ENCODE results near the gene KIF5A.
A peak's percentile ranks its signal among the peaks of the same experiment; 100 is the strongest.

The KIF5A gene

DNA sequence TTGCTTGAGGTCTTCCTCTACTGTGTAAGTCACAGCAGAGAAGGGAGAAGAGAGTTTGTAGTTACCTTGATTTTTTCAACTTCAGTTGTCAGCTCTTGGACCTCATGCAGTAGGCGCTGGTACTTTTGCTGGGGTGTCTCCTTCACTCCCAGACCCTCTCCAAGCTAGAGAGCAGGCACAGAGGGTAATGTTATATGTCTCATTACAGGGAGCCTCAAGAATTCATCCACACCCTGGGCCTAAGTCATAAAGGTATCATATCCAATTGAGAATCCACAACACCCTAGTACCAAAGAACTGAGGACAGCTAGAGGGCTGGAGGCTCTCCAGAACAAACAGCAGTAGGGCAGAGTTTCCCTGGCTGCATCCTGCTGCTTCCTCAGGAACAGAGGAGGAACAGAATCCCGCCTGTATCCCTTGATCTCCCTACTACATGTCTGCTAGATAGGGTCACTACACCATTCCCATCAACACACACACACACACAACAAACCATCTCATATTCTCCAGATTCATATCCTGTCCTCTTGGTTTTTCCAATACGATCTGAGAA lies 14.8 kb upstream of the KIF5A start:
- no peak for DNase-seq

DNA sequence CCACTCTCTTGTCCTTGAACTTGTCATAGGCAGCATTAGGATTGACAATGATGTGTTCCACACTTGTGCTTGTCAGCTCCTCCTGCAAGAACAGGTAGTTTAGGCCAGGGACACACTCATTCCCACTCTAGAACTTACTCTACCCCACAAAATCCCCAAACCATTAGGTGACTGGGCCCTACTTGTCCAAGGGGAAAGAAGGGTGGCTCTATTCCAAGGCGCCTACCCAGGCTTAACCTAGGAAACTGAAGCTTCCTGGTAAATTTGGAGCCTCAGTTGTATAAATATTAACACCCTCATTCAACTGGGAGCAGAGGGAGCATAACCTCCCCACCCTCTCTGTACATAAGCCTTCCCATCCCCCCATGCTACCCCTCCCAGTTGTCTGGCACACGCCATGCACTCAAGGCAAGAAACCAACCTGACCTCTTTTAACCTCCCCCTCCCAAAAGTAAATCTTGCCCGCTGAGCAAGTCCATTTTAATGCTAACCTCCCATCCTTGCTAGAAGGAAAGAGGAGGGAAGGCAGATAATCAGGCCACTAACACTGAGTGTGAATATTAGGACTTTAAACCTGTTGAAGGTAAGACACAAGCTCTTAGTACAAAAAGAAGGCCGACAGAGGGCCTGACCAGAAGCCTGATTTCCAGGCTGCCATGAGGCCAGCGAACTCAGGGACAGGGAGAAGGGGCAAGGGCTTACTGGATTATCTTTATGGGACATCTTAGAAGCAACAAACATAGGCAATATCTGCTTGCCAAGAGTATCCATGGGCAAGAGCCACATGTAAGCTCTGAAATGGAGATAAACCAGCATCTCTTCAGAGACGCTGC lies 13.9 kb upstream of the KIF5A start:
- DNase-seq: no peak

- no peak for DNase-seq
Observed at GRCh38 chr12:57536597-57536942, 13.3 kb upstream of the KIF5A start.

DNA sequence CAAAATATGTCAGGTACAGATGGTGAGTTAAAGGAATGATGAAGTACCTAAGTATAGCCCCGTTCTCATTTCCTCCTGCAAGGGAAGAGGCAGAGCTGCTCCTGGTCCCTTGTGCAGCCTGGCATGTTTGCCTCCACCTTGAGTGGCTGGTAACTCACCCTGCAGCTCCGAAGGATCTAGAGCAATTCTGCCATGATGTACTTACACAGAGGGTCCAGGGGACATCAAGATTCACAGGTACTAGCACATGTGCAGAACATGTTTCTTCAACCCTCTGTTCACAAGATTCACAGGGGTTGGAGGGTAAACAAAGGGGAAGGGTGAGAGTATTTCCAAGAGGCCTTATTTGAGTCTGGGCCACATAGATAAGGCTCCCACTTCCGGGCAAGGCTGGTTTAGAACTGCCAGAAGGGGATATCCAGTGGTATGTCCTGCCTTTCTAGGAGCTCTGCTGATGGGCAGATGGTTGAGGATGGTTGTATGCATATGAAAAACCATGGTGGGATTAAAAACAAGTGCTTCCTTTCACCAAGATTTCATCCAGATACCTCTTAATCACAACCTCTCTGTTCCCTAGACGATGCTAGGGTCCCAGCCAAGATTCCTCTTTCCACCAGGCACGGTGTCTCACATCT lies 10.6 kb upstream of the KIF5A start:
- DNase-seq: no peak

DNA sequence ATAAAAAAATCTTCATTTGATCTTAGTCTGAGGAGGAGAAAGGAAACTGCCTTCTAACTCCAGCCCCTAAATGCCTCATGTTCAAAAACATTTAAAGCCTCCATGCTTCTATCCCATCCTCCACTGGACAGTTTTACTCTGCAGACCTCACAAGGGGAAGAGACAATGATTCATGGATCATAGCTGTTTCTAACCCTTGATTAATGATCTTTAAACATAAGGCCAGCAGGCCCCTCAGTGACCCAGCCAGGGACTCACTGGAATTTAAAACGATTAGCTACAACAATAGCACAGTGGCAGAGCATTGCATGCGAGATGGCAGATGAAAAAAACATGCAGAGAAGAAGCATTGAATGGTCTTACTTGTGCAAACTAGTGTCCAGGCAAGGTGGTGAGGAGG lies 8.8 kb upstream of the KIF5A start:
- DNase-seq: no peak

GRCh38 chr12:57541717-57542116 lies 8.1 kb upstream of the KIF5A start:
- DNase-seq: no peak

- DNase-seq: peak in 9 of 56 donors; percentile 6 to 51 (median 21)
Observed at GRCh38 chr12:57543581-57543980, 6.3 kb upstream of the KIF5A start.

DNA sequence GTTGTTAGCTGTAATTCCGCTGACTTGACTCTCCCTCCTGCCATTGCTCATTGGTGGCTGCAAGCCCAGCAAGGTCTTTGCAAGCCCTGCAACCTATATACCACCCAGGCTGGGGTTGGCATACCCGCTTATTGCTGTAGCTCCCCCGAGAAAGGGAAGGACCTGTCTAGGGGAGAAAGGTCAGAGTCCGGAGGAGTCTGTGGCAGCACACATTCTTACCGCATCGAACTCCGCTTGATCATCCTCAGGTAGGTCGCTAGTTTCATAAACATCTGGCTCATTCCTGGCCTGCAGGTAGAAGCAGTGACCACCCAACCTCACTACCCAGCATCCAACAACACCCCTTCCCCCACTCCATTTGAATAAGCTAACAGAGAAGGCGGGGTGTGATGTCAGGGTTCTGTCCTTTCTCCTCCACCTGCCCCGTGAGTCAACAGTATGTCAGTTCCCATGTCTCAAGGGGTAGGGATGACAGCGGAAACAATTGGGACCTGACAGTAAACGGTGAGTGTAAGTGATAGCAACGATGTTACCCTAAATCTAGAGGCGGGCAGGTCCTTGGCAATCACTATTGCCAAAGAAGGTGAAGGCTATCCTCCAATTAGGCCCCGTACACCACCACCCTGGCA lies 3.9 kb upstream of the KIF5A start:
- no peak for DNase-seq

GRCh38 chr12:57546438-57547287 lies 3.2 kb upstream of the KIF5A start, which contains the start of gene DCTN2:
Gene DCTN2, minus strand, starts transcription at chr12:57547192. Its CDS starts 129 bp downstream, at chr12:57547063.
- DNase-seq: peak; percentile 35 to 98 (median 92)

- DNase-seq: no peak
Observed at GRCh38 chr12:57547288-57548012, 2.4 kb upstream of the KIF5A start.

- no peak for DNase-seq
Observed at GRCh38 chr12:57548013-57548315, 1.9 kb upstream of the KIF5A start.

DNA sequence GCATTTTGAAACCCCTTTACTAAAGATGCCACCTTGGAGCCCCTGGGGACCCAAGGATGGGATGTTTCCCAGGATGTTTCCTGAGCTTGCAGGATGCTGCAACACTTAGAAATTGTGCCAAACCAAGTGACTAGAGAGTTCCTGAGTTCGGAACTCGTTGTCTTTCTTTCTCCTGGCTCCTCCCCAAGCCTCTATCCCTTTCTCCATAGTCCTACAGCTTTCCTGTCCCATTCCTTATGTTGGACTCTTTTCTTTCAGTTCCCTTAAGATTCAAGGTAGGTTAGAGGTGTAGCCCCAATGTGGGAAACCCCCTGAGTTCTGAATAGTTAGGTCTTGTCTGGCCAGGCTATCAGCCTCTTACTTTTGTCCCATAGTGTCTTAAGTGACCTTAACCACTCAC lies 1.4 kb upstream of the KIF5A start:
- DNase-seq: no peak

- DNase-seq: peak in 1 of 56 donors; percentile 32
Observed at GRCh38 chr12:57549203-57549908, 488 bp upstream of the KIF5A start.

DNA sequence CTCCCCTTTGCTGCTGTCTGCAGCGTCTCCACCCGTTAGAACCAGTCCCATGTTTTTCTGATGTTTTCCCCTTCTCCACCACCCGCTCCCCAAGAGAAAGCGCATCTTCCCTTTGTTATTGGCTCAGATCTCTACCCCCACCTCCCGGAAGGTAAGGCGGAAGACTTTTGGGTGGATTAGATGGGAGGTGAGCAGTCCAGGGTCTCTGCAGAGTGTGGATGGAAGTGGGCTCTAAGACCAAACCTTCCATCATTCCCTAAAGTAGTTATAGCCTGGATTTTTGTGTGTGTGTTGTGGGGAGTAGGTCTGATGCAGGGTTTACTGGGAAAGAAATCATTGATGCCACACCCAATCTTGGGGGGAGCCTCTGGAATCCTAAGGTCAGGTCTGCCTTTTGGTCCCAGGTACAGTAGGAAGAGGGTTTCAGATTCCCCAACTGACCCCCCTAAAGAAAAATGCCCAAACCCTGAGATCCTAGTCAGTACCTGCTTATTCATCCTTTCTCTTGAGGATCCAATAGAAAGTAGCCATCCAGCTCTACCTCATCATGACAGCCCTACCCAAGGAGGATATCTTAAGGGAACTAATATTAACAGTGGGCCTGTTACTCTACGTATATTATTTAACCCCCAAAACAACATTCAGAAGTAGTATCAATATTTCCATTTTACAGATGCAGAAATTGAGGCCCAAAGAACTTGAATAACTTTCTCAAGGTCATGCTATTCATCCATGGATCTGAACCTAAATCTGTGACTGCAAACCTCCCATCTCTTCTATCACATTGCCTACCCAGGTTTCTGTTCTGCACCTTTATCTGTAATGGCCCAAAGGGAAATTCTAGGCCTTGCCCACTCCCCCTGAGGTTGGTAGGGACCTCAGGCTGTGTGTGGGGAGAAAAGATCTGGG lies 1.1 kb downstream of the KIF5A start:
- no peak for DNase-seq

DNA sequence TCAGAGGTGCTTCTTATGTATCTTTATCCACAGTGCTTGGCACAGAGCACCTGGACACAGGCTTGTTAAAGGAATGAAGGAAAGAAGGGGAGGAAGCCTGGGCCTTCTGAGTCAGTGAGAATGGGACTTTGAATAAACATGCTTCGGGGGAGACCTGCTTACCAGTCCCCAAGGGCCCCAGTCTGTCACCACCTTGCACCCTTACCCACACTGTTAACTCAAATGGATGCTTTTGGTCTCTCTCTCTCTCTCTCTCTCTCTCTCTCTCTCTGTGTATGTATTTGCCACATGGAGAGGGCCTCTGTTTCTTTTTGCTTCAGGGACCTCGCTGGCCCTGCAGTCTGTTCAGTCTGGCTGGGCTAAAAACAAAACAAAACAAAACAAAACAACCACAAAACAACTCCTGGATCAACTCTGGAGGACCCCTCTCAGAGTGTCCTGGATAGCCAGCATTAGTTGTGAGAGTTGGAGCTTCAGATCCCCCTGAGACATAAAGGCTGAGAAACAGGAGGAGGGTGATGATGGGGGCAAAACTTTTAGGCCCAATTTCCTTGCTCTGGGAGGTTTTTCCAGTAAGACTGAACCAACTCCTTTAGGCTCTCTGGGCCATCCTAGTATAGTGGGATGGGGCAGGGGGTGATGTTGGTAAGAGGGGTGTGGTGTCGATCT lies 1.9 kb downstream of the KIF5A start:
- no peak for DNase-seq

DNA sequence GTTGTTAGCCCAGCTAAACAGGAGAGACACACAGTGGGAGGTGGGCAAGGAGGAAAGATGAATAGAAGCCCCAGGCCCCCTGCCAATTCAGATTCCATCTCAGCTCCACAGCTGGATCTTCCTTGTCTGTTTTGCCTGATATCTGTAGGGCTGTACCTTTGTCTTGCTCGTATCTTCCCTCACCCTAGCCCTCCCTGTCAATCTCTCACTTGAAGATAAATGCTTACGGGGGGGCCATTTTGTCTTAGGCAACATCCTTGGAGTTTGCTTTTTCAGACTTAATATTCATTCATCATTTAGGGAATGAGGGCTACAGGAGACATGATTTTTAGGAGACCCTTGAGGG lies 2.4 kb downstream of the KIF5A start:
- no peak for DNase-seq

GRCh38 chr12:57552835-57553313 lies 3.0 kb downstream of the KIF5A start:
- no peak for DNase-seq
